ENCODE data around the gene TMEM181.

Gene TMEM181

GRCh38 chr6:158586652-158587051 lies 26.8 kb downstream of the TMEM181 start:
- Histone ChIP-seq H3K36me3 (replicated peaks; ENCODE audit: insufficient read depth, low read length) (no peaks in the 10 kb centered on the region), H3K9ac (ENCODE audit: low read length) (no peak overlapping the region), H3K4me1 (ENCODE audit: low read length) (no peaks in the 10 kb centered on the region)

GRCh38 chr6:158589366-158589765 lies 29.5 kb downstream of the TMEM181 start:
- H3K27ac ChIP-seq (ENCODE audit: low read length): no peak overlapping the region
- no peak overlapping the region for H3K4me2 ChIP-seq (ENCODE audit: low read depth, low read length)
- no peaks in the 10 kb centered on the region for H3K27me3 ChIP-seq (replicated peaks; ENCODE audit: insufficient read depth, low read length)
- no peak overlapping the region for H3K4me3 ChIP-seq (ENCODE audit: low read length)
- no peak for DNase-seq
- no peaks in the 10 kb centered on the region for H4K20me1 ChIP-seq (ENCODE audit: insufficient read depth, low read length)
- no peak overlapping the region for H3K9ac ChIP-seq (ENCODE audit: low read length)
- no peak for TF ChIP-seq EZH2phosphoT487 (IDR thresholded peaks at IDR 0.05; ENCODE audit: low read length)
- no peak for TF ChIP-seq EZH2 (optimal IDR thresholded peaks at IDR 0.05; ENCODE audit: low read depth, low read length)
- no peak for TF ChIP-seq CTCF (IDR thresholded peaks at IDR 0.05; ENCODE audit: low read length)
- H2AFZ ChIP-seq (ENCODE audit: low read length): no peak overlapping the region
- no peaks in the 10 kb centered on the region for H3K4me1 ChIP-seq (ENCODE audit: low read length)
- H3K79me2 ChIP-seq (ENCODE audit: low read length): no peaks in the 10 kb centered on the region
- no peaks in the 10 kb centered on the region for H3K9me3 ChIP-seq (replicated peaks; ENCODE audit: insufficient read depth, low read length)
- no peaks in the 10 kb centered on the region for H3K36me3 ChIP-seq (replicated peaks; ENCODE audit: insufficient read depth, low read length)
- no peaks in the 10 kb centered on the region for H3F3A ChIP-seq (ENCODE audit: insufficient read depth, low read length)
- no peaks in the 10 kb centered on the region for H3K9me2 ChIP-seq (replicated peaks; ENCODE audit: insufficient read depth, low read length)

More at GRCh38 chr6:158586652-158587051, 26.8 kb downstream of the TMEM181 start:
- Histone ChIP-seq H3K9me3 (replicated peaks; ENCODE audit: insufficient read depth, low read length) (no peaks in the 10 kb centered on the region), H3K27me3 (replicated peaks; ENCODE audit: insufficient read depth, low read length) (no peaks in the 10 kb centered on the region), H3K27ac (ENCODE audit: low read length) (no peak overlapping the region), H3F3A (ENCODE audit: insufficient read depth, low read length) (no peaks in the 10 kb centered on the region), H3K4me3 (ENCODE audit: low read length) (no peak overlapping the region), H3K9me2 (replicated peaks; ENCODE audit: insufficient read depth, low read length) (no peaks in the 10 kb centered on the region), H4K20me1 (ENCODE audit: insufficient read depth, low read length) (no peaks in the 10 kb centered on the region), H2AFZ (ENCODE audit: low read length) (no peak overlapping the region), H3K4me2 (ENCODE audit: low read depth, low read length) (no peak overlapping the region), H3K79me2 (ENCODE audit: low read length) (no peaks in the 10 kb centered on the region)
- DNase-seq: no peak
- no peak for TF ChIP-seq CTCF (IDR thresholded peaks at IDR 0.05; ENCODE audit: low read length)
- no peak for TF ChIP-seq EZH2phosphoT487 (IDR thresholded peaks at IDR 0.05; ENCODE audit: low read length)
- TF ChIP-seq EZH2 (optimal IDR thresholded peaks at IDR 0.05; ENCODE audit: low read depth, low read length): no peak

- Histone ChIP-seq H3K4me3 (ENCODE audit: low read length) (no peak overlapping the region), H3K79me2 (ENCODE audit: low read length) (no peaks in the 10 kb centered on the region), H3K27ac (ENCODE audit: low read length) (no peak overlapping the region), H3K9me2 (replicated peaks; ENCODE audit: insufficient read depth, low read length) (no peaks in the 10 kb centered on the region), H3K4me1 (ENCODE audit: low read length) (no peaks in the 10 kb centered on the region), H3F3A (ENCODE audit: insufficient read depth, low read length) (no peaks in the 10 kb centered on the region), H3K4me2 (ENCODE audit: low read depth, low read length) (no peak overlapping the region), H3K36me3 (replicated peaks; ENCODE audit: insufficient read depth, low read length) (no peaks in the 10 kb centered on the region), H3K9me3 (replicated peaks; ENCODE audit: insufficient read depth, low read length) (no peaks in the 10 kb centered on the region), H2AFZ (ENCODE audit: low read length) (no peak overlapping the region), H3K27me3 (replicated peaks; ENCODE audit: insufficient read depth, low read length) (no peaks in the 10 kb centered on the region), H4K20me1 (ENCODE audit: insufficient read depth, low read length) (no peaks in the 10 kb centered on the region), H3K9ac (ENCODE audit: low read length) (no peak overlapping the region)
- DNase-seq: no peak
- TF ChIP-seq EZH2phosphoT487 (IDR thresholded peaks at IDR 0.05; ENCODE audit: low read length): no peak
- TF ChIP-seq CTCF (IDR thresholded peaks at IDR 0.05; ENCODE audit: low read length): no peak
- TF ChIP-seq EZH2 (optimal IDR thresholded peaks at IDR 0.05; ENCODE audit: low read depth, low read length): no peak
Measured at GRCh38 chr6:158591134-158591809, 31.4 kb downstream of the TMEM181 start.

Data from MM.1S (cell line).